PC-3 (cell line): Measurements from ENCODE around the gene MITF. TPM values are rescaled to one million over a fixed set of nuclear protein-coding genes. Genes with fewer than 3 reads are reported as not detected.

Experiments used
- ATAC-seq: fragments of 200-7000 bp; cut with Tn5 transposase; 2 replicates; pipeline ENCODE4 v1.9.1; 2020; ENCODE audit warnings: mild to moderate bottlenecking, moderate library complexity
- BruUV-seq: library from RNA; stranded (reverse); fragments of 400-500 nt; replicated peaks from 2 replicates; lab custom pipeline; 2021; lab: Mats Ljungman, UMichigan
- CTCF ChIA-PET: fragments of 300-600 bp; sonication (Branson Sonifier 250); formaldehyde crosslinking; loops from one replicate; lab custom pipeline; 2022; ENCODE audit warnings: antibody characterized with exemption; lab: Charles Lee
- POLR2A ChIA-PET: fragments of 300-600 bp; sonication (Branson Sonifier 250); formaldehyde crosslinking; loops from one replicate; lab custom pipeline; 2022; ENCODE audit warnings: antibody characterized with exemption; ENCODE audit not compliant: unreplicated experiment; lab: Charles Lee
- DNase-seq: peaks from one replicate; pipeline ENCODE4 v3.0.0-alpha.2; 2015
- H2AFZ ChIP-seq: fragments of 300-600 bp; sonication (generic); 2 replicates; pipeline ENCODE4 v1.6.0; 2016; ENCODE audit warnings: antibody characterized with exemption, low read length
- H3F3A ChIP-seq: fragments of 300-600 bp; sonication (generic); one replicate; pipeline ENCODE4 v1.6.0; 2017; ENCODE audit warnings: antibody characterized with exemption, low read length, control low read depth, mild to moderate bottlenecking; ENCODE audit not compliant: unreplicated experiment
- H3K27ac ChIP-seq: fragments of 300-600 bp; sonication (generic); 2 replicates; pipeline ENCODE4 v1.5.1; 2016; ENCODE audit warnings: mild to moderate bottlenecking, low read length
- H3K27me3 ChIP-seq: fragments of 300-600 bp; sonication (generic); 2 replicates; pipeline ENCODE4 v1.6.1; 2016; ENCODE audit warnings: low read length, mixed read lengths
- H3K36me3 ChIP-seq: fragments of 300-600 bp; sonication (generic); 2 replicates; pipeline ENCODE4 v1.6.1; 2016; ENCODE audit warnings: low read depth, mixed run types, low read length, mixed read lengths
- H3K4me1 ChIP-seq: fragments of 300-600 bp; sonication (generic); 2 replicates; pipeline ENCODE4 v1.5.1; 2016; ENCODE audit warnings: low read length; ENCODE audit not compliant: insufficient read depth
- H3K4me2 ChIP-seq: fragments of 300-600 bp; sonication (generic); 2 replicates; pipeline ENCODE4 v1.6.0; 2016; ENCODE audit warnings: low read length
- H3K4me3 ChIP-seq: fragments of 300-600 bp; sonication (generic); 2 replicates; pipeline ENCODE4 v1.5.1; 2016; ENCODE audit warnings: mild to moderate bottlenecking, low read length, mixed read lengths
- H3K79me2 ChIP-seq: fragments of 300-600 bp; sonication (generic); 2 replicates; pipeline ENCODE4 v1.6.1; 2017; ENCODE audit warnings: low read length, mixed read lengths
- H3K9ac ChIP-seq: fragments of 300-600 bp; sonication (generic); 2 replicates; pipeline ENCODE4 v1.6.0; 2016; ENCODE audit warnings: mild to moderate bottlenecking, low read length
- H3K9me2 ChIP-seq: fragments of 300-600 bp; sonication (generic); replicated peaks from 2 replicates; pipeline ENCODE4 v1.6.1; 2016; ENCODE audit warnings: mixed run types, low read length, mixed read lengths
- H3K9me3 ChIP-seq: fragments of 300-600 bp; sonication (generic); 2 replicates; pipeline ENCODE4 v1.6.1; 2016; ENCODE audit warnings: low read length, mixed read lengths
- H4K20me1 ChIP-seq: fragments of 300-600 bp; sonication (generic); 2 replicates; pipeline ENCODE4 v1.6.1; 2016; ENCODE audit warnings: low read length, mixed read lengths
- EZH2 ChIP-seq: fragments of 300-600 bp; sonication (generic); IDR thresholded peaks from one replicate; pipeline ENCODE4 v1.6.1; 2017; ENCODE audit warnings: antibody characterized with exemption, mild to moderate bottlenecking, low read length; ENCODE audit not compliant: unreplicated experiment
- EZH2phosphoT487 ChIP-seq: fragments of 300-600 bp; sonication (generic); IDR thresholded peaks from 2 replicates; pipeline ENCODE4 v1.6.1; 2018; ENCODE audit warnings: mild to moderate bottlenecking, antibody characterized with exemption, low read length, borderline replicate concordance
- intact Hi-C: fragments of 100-400 bp; cut with micrococcal nuclease; formaldehyde crosslinking; loops from 2 replicates; pipeline ENCODE4 v1.9.0; 2023
- total RNA-seq: library from RNA; depleted of rRNA; stranded (reverse); fragments of >200 nt; gene quantifications from 2 replicates; pipeline ENCODE4 v1.2.3, GENCODE V29; 2014
- TF ChIP-seq, protein P1 (sequence below): fragments of 300-600 bp; sonication (generic); conservative IDR thresholded peaks from 2 replicates; pipeline ENCODE4 v1.5.1; 2017; ENCODE audit warnings: antibody characterized with exemption, low read depth, mild to moderate bottlenecking, low read length

MITF gene
- total RNA-seq, 1 experiment from 2014 or later = 7.6 TPM

DNA sequence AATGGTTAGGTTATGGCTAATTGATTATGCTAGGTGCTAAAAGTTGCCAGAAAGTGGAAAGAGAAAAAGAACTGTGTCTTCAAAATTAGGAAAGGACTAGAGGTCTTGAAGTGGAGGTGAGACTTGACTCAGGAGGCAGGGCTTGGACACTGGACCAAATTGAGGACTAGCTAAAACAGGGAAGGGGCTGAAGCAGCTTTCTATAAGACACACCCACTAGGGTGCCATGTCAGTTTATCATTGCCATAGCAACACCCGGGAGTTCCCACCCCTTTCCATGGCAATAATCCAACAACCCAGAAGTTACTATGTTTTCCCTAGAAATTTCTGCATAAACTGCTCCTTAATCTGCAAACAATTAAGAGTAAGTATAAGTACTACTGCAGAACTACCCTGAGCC, 42.9 kb upstream of the MITF start:
- H3K4me1 ChIP-seq = peaks cover 11% of the 10 kb centered on the region
- no peak overlapping the region for H3K27ac ChIP-seq
- no peaks in the 10 kb centered on the region for H3K79me2 ChIP-seq
- ChIA-PET CTCF (interaction anchor here (0.6 kb wide), 1 partner anchor 91 kb away, joined by 4 read pairs; no protein-coding TSS in a partner anchor), POLR2A (interaction anchor here (0.5 kb wide), 1 partner anchor 43 kb away, joined by 3 read pairs; the partner anchor contains the start of gene MITF)
- H3F3A ChIP-seq = no peaks in the 10 kb centered on the region
- TF ChIP-seq EZH2 = no peak
- TF ChIP-seq, protein P1, sequence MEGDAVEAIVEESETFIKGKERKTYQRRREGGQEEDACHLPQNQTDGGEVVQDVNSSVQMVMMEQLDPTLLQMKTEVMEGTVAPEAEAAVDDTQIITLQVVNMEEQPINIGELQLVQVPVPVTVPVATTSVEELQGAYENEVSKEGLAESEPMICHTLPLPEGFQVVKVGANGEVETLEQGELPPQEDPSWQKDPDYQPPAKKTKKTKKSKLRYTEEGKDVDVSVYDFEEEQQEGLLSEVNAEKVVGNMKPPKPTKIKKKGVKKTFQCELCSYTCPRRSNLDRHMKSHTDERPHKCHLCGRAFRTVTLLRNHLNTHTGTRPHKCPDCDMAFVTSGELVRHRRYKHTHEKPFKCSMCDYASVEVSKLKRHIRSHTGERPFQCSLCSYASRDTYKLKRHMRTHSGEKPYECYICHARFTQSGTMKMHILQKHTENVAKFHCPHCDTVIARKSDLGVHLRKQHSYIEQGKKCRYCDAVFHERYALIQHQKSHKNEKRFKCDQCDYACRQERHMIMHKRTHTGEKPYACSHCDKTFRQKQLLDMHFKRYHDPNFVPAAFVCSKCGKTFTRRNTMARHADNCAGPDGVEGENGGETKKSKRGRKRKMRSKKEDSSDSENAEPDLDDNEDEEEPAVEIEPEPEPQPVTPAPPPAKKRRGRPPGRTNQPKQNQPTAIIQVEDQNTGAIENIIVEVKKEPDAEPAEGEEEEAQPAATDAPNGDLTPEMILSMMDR = no peak
- no peak for TF ChIP-seq EZH2phosphoT487
- no TSS peak for BruUV-seq
- H3K9me3 ChIP-seq = no peaks in the 10 kb centered on the region
- H3K9me2 ChIP-seq = no peaks in the 10 kb centered on the region
- DNase-seq (no peak), ATAC-seq (no peak)
- H3K27me3 ChIP-seq = no peaks in the 10 kb centered on the region
- H4K20me1 ChIP-seq = no peaks in the 10 kb centered on the region
- H3K9ac ChIP-seq = no peak overlapping the region
- H2AFZ ChIP-seq = no peak overlapping the region
- intact Hi-C loops = no loop called here
- H3K36me3 ChIP-seq = no peaks in the 10 kb centered on the region
- no peak overlapping the region for H3K4me2 ChIP-seq
- H3K4me3 ChIP-seq = no peak overlapping the region

DNA sequence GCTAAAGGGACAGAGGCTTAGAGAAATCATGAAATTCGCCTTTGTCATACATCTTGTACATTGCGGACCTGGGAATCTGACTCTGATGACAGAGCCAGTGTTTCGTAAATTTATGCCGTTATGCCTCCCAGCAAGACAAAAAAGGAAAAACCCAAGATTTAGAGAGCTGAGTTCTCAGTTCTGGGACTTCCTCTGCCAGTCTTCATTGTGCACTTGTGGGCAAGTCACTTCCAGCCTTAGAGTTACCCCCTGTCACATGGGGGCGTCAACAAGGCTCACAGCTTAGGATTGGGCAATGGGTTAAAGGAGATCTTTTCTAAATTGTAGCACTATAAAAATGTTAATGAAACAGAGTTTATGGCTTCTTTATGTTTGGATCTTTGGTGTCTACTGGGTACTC, 41.9 kb upstream of the MITF start:
- CTCF ChIA-PET = no interaction called here
- no peak overlapping the region for H3K4me2 ChIP-seq
- intact Hi-C loops = no loop called here
- no peak overlapping the region for H2AFZ ChIP-seq
- no peaks in the 10 kb centered on the region for H3K27me3 ChIP-seq
- BruUV-seq = no TSS peak
- H3K9me2 ChIP-seq = no peaks in the 10 kb centered on the region
- H3K36me3 ChIP-seq = no peaks in the 10 kb centered on the region
- no peak for TF ChIP-seq EZH2
- no peak for TF ChIP-seq EZH2phosphoT487
- TF ChIP-seq, protein P1 = no peak
- no peaks in the 10 kb centered on the region for H3K79me2 ChIP-seq
- ATAC-seq = no peak
- peaks cover 11% of the 10 kb centered on the region for H3K4me1 ChIP-seq
- no peaks in the 10 kb centered on the region for H3K9me3 ChIP-seq
- no peaks in the 10 kb centered on the region for H3F3A ChIP-seq
- POLR2A ChIA-PET = no interaction called here
- H3K4me3 ChIP-seq = no peak overlapping the region
- H3K9ac ChIP-seq = no peak overlapping the region
- no peak for DNase-seq
- no peak overlapping the region for H3K27ac ChIP-seq
- no peaks in the 10 kb centered on the region for H4K20me1 ChIP-seq

DNA sequence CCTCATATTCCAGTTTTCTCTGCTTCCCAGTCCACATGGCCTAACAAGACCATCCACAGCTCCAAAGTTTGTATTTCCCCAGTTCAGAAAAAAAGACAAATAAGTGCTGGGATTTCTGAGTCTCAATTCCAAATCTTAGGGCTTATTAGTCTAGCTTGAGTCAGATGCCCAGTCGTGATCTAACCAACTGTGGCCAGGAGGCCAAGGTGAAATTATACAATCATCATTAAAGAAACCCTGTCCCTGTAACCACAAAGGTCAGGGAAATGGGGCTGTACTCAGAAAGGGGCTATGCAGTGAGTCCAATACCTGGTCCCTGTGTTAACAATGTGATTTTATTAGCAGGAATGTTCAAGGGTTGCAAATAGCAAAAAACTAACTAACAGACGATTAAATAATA, 40.5 kb upstream of the MITF start:
- no peak for TF ChIP-seq EZH2
- TF ChIP-seq, protein P1 = no peak
- TF ChIP-seq EZH2phosphoT487 = no peak
- BruUV-seq = no TSS peak
- Histone ChIP-seq H2AFZ (no peak overlapping the region), H3K27ac (no peak overlapping the region), H3K9me2 (no peaks in the 10 kb centered on the region), H3K4me3 (no peak overlapping the region), H3K9ac (no peak overlapping the region), H3K79me2 (no peaks in the 10 kb centered on the region), H3K9me3 (no peaks in the 10 kb centered on the region), H3F3A (no peaks in the 10 kb centered on the region), H3K27me3 (no peaks in the 10 kb centered on the region), H3K36me3 (no peaks in the 10 kb centered on the region), H3K4me1 (peaks cover 11% of the 10 kb centered on the region), H4K20me1 (no peaks in the 10 kb centered on the region), H3K4me2 (no peak overlapping the region)
- ChIA-PET CTCF (no interaction called here), POLR2A (no interaction called here)
- intact Hi-C loops = no loop called here
- no peak for DNase-seq
- no peak for ATAC-seq
